ENCODE measurements around the gene COASY.

COASY gene

GRCh38 chr17:42563543-42563942, 1.6 kb downstream of the COASY start:
- TF ChIP-seq, protein P1, sequence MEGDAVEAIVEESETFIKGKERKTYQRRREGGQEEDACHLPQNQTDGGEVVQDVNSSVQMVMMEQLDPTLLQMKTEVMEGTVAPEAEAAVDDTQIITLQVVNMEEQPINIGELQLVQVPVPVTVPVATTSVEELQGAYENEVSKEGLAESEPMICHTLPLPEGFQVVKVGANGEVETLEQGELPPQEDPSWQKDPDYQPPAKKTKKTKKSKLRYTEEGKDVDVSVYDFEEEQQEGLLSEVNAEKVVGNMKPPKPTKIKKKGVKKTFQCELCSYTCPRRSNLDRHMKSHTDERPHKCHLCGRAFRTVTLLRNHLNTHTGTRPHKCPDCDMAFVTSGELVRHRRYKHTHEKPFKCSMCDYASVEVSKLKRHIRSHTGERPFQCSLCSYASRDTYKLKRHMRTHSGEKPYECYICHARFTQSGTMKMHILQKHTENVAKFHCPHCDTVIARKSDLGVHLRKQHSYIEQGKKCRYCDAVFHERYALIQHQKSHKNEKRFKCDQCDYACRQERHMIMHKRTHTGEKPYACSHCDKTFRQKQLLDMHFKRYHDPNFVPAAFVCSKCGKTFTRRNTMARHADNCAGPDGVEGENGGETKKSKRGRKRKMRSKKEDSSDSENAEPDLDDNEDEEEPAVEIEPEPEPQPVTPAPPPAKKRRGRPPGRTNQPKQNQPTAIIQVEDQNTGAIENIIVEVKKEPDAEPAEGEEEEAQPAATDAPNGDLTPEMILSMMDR (IDR thresholded peaks at IDR 0.05; ENCODE audit: control insufficient read depth, extremely low read depth, insufficient read depth): no peak
- DNase-seq (ENCODE audit: low read depth): peak; percentile 74
- H3K4me3 ChIP-seq (ENCODE audit: low read depth, low read length): peak overlapping the region; percentile 83

DNA sequence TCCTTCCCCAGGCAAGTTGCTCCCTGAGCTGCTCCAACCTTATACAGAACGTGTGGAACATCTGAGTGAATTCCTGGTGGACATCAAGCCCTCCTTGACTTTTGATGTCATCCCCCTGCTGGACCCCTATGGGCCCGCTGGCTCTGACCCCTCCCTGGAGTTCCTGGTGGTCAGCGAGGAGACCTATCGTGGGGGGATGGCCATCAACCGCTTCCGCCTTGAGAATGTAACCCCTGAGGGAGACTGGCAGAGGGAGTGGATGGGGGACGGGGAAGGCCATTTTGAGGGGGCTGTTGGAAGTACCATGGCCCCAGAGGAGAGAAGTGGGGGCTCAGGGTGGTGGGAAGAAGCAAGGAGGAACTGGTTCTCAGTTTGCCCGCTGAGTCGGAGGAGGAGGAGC, 2.0 kb downstream of the COASY start:
- H3K4me3 ChIP-seq (ENCODE audit: low read depth, low read length): peak overlapping the region; percentile 83
- TF ChIP-seq, protein P1 (IDR thresholded peaks at IDR 0.05; ENCODE audit: control insufficient read depth, extremely low read depth, insufficient read depth): no peak
- DNase-seq (ENCODE audit: low read depth): no peak

GRCh38 chr17:42564815-42565522, 3.0 kb downstream of the COASY start:
- H3K4me3 ChIP-seq (ENCODE audit: low read depth, low read length): no peak overlapping the region
- TF ChIP-seq, protein P1 (IDR thresholded peaks at IDR 0.05; ENCODE audit: control insufficient read depth, extremely low read depth, insufficient read depth): no peak
- no peak for DNase-seq (ENCODE audit: low read depth)

GRCh38 chr17:42565523-42566214, 3.7 kb downstream of the COASY start:
- DNase-seq (ENCODE audit: low read depth): no peak
- no peak overlapping the region for H3K4me3 ChIP-seq (ENCODE audit: low read depth, low read length)
- TF ChIP-seq, protein P1 (IDR thresholded peaks at IDR 0.05; ENCODE audit: control insufficient read depth, extremely low read depth, insufficient read depth): no peak

GRCh38 chr17:42566215-42566882, 4.4 kb downstream of the COASY start:
- DNase-seq (ENCODE audit: low read depth): no peak
- TF ChIP-seq, protein P1 (IDR thresholded peaks at IDR 0.05; ENCODE audit: control insufficient read depth, extremely low read depth, insufficient read depth): no peak
- peak overlapping the region; percentile 92 for H3K4me3 ChIP-seq (ENCODE audit: low read depth, low read length)

DNA sequence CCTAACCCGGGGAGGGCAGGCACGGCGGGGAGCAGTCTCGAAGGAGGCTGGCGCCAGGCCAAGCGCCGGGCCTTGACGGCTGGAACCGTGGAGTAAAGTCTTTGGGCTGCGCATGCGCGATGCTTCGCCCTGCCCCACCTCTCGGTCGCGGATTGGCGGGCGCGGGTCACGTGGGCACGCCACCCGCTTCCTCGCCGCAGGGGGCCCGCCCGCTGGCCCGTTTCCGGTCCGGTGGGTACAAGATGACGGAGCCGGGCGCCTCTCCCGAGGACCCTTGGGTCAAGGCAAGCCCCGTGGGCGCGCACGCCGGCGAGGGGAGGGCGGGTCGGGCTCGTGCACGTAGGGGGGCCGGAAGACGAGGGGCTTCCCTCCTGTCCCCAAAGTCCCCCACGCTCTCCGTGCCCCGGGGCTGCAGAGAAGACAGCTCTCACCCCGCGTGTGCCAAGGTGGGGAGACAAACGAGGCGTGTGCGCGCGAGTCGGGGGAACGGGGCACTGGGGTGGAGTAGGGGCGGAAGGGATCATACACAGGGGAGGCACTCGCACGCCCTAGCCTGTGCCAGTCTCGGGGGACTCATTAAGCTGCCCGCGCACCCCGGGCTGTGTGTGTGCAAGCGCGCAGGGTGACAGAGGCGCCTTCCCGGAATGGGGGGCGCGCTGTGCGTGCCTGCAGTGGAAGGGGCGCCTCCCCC, 5.1 kb downstream of the COASY start, which contains the start of gene MLX:
MLX (plus strand) TSS at position 218 of the 691 bp plus-strand sequence; CDS start at position 243, 25 bp downstream.
- TF ChIP-seq, protein P1 (IDR thresholded peaks at IDR 0.05; ENCODE audit: control insufficient read depth, extremely low read depth, insufficient read depth): no peak
- peak; percentile 66 for DNase-seq (ENCODE audit: low read depth)
- H3K4me3 ChIP-seq (ENCODE audit: low read depth, low read length): peak within 1 kb of the TSS; percentile 92

Measured in LNCaP clone FGC (cell line).